ENCODE measurements around the gene BNIPL.

DNA sequence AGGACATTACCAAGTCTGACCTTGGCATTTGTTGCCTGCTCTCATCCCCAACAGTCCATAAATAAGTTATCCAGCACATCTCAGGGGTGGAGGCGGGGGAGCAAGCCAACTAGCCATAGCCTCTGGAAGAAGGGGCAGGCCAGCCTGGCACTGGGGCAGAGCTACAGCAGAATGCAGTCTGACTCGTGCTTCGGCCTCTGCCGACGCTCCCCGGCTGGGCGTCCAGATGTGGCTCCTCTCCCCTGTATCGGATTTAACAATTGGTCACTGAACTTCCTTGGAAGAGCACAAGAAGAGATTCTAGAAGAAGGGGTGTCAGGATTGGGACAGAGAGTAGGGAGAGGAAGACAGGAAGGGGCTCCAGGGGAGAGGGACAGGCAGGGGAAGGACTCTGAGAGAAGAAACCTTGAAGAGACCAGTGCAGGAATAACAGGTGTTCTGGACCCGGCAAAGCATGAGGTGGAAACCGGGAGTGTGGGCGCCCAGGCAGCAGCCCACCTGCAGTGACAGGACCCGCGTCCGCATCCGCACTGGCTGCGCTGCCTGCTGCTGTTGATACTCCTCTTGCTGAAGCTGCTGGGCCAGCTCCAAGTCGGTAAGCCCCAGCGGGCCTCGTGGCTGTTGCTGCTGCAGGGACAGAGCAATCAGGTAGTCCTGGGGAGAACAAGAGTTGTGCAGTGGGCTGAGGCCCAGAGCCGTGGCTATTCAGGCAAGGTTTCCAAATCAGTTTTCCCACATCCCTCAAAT, 39.1 kb upstream of the BNIPL start:
- TF ChIP-seq SUZ12 (IDR thresholded peaks at IDR 0.05; ENCODE audit: extremely low read depth, insufficient read depth, insufficient read length) = no peak
- TF ChIP-seq ZNF274 (IDR thresholded peaks at IDR 0.05; ENCODE audit: low read depth, low read length) = no peak

Measured in NT2/D1 (cell line).